ENCODE data around the gene SNRK.
A peak's percentile ranks its signal among the peaks of the same experiment; 100 is the strongest.
"Not testable (repeated sequence)": the region's sequence is repeated elsewhere in the genome, so short reads cannot be mapped to it uniquely, and the experiment has no call there.

SNRK gene

GRCh38 chr3:43346978-43347749 is 60.8 kb downstream of the SNRK start:
- DNase-seq: no peak

GRCh38 chr3:43347774-43348173 is 61.4 kb downstream of the SNRK start:
- DNase-seq: no peak

- DNase-seq: no peak
These were observed 62.0 kb downstream of the SNRK start for GRCh38 chr3:43348350-43348749.

GRCh38 chr3:43348852-43349574 is 62.7 kb downstream of the SNRK start:
- no peak for DNase-seq

GRCh38 chr3:43349716-43350115 is 63.4 kb downstream of the SNRK start:
- DNase-seq: no peak

- no peak for DNase-seq
These were observed 67.1 kb downstream of the SNRK start for GRCh38 chr3:43353393-43353792.

- DNase-seq: no peak
These were observed 67.8 kb downstream of the SNRK start for GRCh38 chr3:43353923-43354670.

- not testable (repeated sequence) for DNase-seq
These were observed 69.7 kb downstream of the SNRK start for GRCh38 chr3:43356033-43356432.

- DNase-seq: no peak
These were observed 74.7 kb downstream of the SNRK start for GRCh38 chr3:43361077-43361476.

GRCh38 chr3:43362183-43362582 is 75.8 kb downstream of the SNRK start:
- DNase-seq: no peak

GRCh38 chr3:43362961-43363360 is 76.6 kb downstream of the SNRK start:
- no peak for DNase-seq

GRCh38 chr3:43363621-43364266 is 77.4 kb downstream of the SNRK start:
- peak; percentile 39 for DNase-seq

- no peak for DNase-seq
These were observed 78.2 kb downstream of the SNRK start for GRCh38 chr3:43364494-43364893.

- no peak for DNase-seq
These were observed 78.6 kb downstream of the SNRK start for GRCh38 chr3:43364926-43365325.

- no peak for DNase-seq
These were observed 79.4 kb downstream of the SNRK start for GRCh38 chr3:43365601-43366305.

- DNase-seq: no peak
These were observed 80.1 kb downstream of the SNRK start for GRCh38 chr3:43366481-43366880.

GRCh38 chr3:43366885-43367284 is 80.5 kb downstream of the SNRK start:
- DNase-seq: no peak

- DNase-seq: no peak
These were observed 83.3 kb downstream of the SNRK start for GRCh38 chr3:43369404-43370292.

- no peak for DNase-seq
These were observed 84.1 kb downstream of the SNRK start for GRCh38 chr3:43370293-43370980.

- no peak for DNase-seq
These were observed 85.2 kb downstream of the SNRK start for GRCh38 chr3:43371494-43371893.
